Measurements from ENCODE around the gene LRSAM1.
"Not testable (repeated sequence)": the region's sequence is repeated elsewhere in the genome, so short reads cannot be mapped to it uniquely, and the experiment has no call there.

LRSAM1 gene

GRCh38 chr9:127463382-127463781 is 12.1 kb downstream of the LRSAM1 start:
- no peak for DNase-seq

GRCh38 chr9:127463911-127464310 is 12.6 kb downstream of the LRSAM1 start:
- DNase-seq, result no peak

- DNase-seq, result not testable (repeated sequence)
These were observed 15.2 kb downstream of the LRSAM1 start for GRCh38 chr9:127466407-127466917.

GRCh38 chr9:127467621-127468020 is 16.3 kb downstream of the LRSAM1 start:
- no peak for DNase-seq

- DNase-seq, result no peak
These were observed 19.4 kb downstream of the LRSAM1 start for GRCh38 chr9:127470662-127471061.

- DNase-seq, result no peak
These were observed 22.2 kb downstream of the LRSAM1 start for GRCh38 chr9:127473501-127473900.

GRCh38 chr9:127473932-127474331 is 22.6 kb downstream of the LRSAM1 start:
- DNase-seq, result no peak

GRCh38 chr9:127474592-127474991 is 23.3 kb downstream of the LRSAM1 start:
- no peak for DNase-seq

GRCh38 chr9:127479507-127480081 is 28.3 kb downstream of the LRSAM1 start:
- no peak for DNase-seq

GRCh38 chr9:127482662-127483061 is 31.4 kb downstream of the LRSAM1 start:
- DNase-seq, result no peak

GRCh38 chr9:127485995-127486394 is 34.7 kb downstream of the LRSAM1 start:
- DNase-seq, result no peak

- no peak for DNase-seq
These were observed 37.6 kb downstream of the LRSAM1 start for GRCh38 chr9:127488946-127489345.

GRCh38 chr9:127489471-127490115 is 38.3 kb downstream of the LRSAM1 start:
- DNase-seq, result no peak

GRCh38 chr9:127490535-127491230 is 39.4 kb downstream of the LRSAM1 start:
- DNase-seq, result no peak

- DNase-seq, result no peak
These were observed 40.2 kb downstream of the LRSAM1 start for GRCh38 chr9:127491516-127491915.

- no peak for DNase-seq
These were observed 41.3 kb downstream of the LRSAM1 start for GRCh38 chr9:127492616-127493015.

GRCh38 chr9:127493592-127494303 is 42.4 kb downstream of the LRSAM1 start:
- no peak for DNase-seq

GRCh38 chr9:127494304-127494702 is 43.0 kb downstream of the LRSAM1 start:
- no peak for DNase-seq

- DNase-seq, result no peak
These were observed 44.7 kb downstream of the LRSAM1 start for GRCh38 chr9:127495884-127496555.

- no peak for DNase-seq
These were observed 45.7 kb downstream of the LRSAM1 start for GRCh38 chr9:127496974-127497373.

GRCh38 chr9:127497656-127498290 is 46.5 kb downstream of the LRSAM1 start:
- no peak for DNase-seq

GRCh38 chr9:127498298-127498697 is 47.0 kb downstream of the LRSAM1 start:
- DNase-seq, result no peak

Data from activated CD4-positive, alpha-beta T cell treated with anti-CD3 and anti-CD28 coated beads, Interleukin-2, amount 50 U/mL, for 48 hours (primary cell).